PC-9 (cell line): ENCODE measurements around the gene SLC1A2.

Source experiments
- CTCF ChIP-seq: fragments of 200-600 bp; sonication (generic); conservative IDR thresholded peaks from 2 replicates; pipeline ENCODE4 v1.6.1; 2017; ENCODE audit warnings: mixed run types, antibody characterized with exemption, mild to moderate bottlenecking, moderate library complexity
- EZH2 ChIP-seq: fragments of 200-600 bp; sonication (generic); IDR thresholded peaks from 2 replicates; pipeline ENCODE4 v1.8.0; 2017; ENCODE audit warnings: antibody characterized with exemption, low read depth

DNA sequence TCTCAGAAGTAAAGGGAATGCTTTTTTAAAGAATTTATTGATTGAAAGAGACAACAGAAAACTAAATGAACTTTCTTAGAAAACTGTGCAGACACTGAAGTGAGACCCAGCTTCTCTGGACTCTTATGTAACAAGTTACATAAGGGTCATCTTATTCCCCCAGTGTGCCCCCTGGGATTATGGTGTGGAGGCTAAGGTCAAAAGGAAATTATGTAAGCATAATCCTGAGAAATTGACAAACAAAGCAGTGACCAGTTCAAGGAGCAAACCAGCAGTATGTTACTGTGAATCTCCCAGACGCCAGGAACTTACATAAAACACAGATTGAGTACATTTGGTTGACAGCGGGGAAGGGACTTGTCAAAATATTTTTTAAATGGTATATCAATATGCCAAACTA is 78.6 kb downstream of the SLC1A2 start:
- no peak for TF ChIP-seq CTCF
- TF ChIP-seq EZH2: no peak
